Measurements from ENCODE around the gene ARAP1.

ARAP1 gene

GRCh38 chr11:72680624-72681158 is 71.5 kb downstream of the ARAP1 start:
- no peak for DNase-seq

GRCh38 chr11:72679869-72680268 is 72.3 kb downstream of the ARAP1 start:
- DNase-seq = no peak

- DNase-seq = no peak
Observed at GRCh38 chr11:72678524-72678923, 73.7 kb downstream of the ARAP1 start.

GRCh38 chr11:72676861-72677341 is 75.3 kb downstream of the ARAP1 start:
- peak in 3 of 4 experiments; percentile 36 to 74 (median 53) for DNase-seq

- DNase-seq = no peak
Observed at GRCh38 chr11:72675221-72675620, 77.0 kb downstream of the ARAP1 start.

- DNase-seq = no peak
Observed at GRCh38 chr11:72673943-72674828, 78.0 kb downstream of the ARAP1 start, which contains the start of gene PDE2A. Gene PDE2A, minus strand, starts transcription at chr11:72674422. Its CDS starts 215 bp downstream, at chr11:72674207.

GRCh38 chr11:72673284-72673942 is 78.8 kb downstream of the ARAP1 start:
- no peak for DNase-seq

- no peak for DNase-seq
Observed at GRCh38 chr11:72672597-72673238, 79.5 kb downstream of the ARAP1 start.

- DNase-seq = no peak
Observed at GRCh38 chr11:72671152-72672099, 80.8 kb downstream of the ARAP1 start.

- no peak for DNase-seq
Observed at GRCh38 chr11:72670041-72670440, 82.2 kb downstream of the ARAP1 start.

GRCh38 chr11:72669527-72669926 is 82.7 kb downstream of the ARAP1 start:
- no peak for DNase-seq

GRCh38 chr11:72668629-72669347 is 83.4 kb downstream of the ARAP1 start:
- DNase-seq = no peak

GRCh38 chr11:72665911-72666472 is 86.2 kb downstream of the ARAP1 start:
- DNase-seq = no peak

- DNase-seq = no peak
Observed at GRCh38 chr11:72662036-72662435, 90.2 kb downstream of the ARAP1 start.

GRCh38 chr11:72661486-72661885 is 90.7 kb downstream of the ARAP1 start:
- DNase-seq = no peak

GRCh38 chr11:72658989-72659640 is 93.1 kb downstream of the ARAP1 start:
- no peak for DNase-seq

GRCh38 chr11:72657411-72658100 is 94.7 kb downstream of the ARAP1 start:
- no peak for DNase-seq

- no peak for DNase-seq
Observed at GRCh38 chr11:72655896-72656464, 96.2 kb downstream of the ARAP1 start.

GRCh38 chr11:72655014-72655413 is 97.2 kb downstream of the ARAP1 start:
- no peak for DNase-seq

Measured in activated naive CD4-positive, alpha-beta T cell (primary cell).